Breast epithelium (tissue), 3 donors: ENCODE measurements around the gene MAPK1IP1L.

Source experiments
- CTCF ChIP-seq, 3 donors: fragments of 450-650 bp; IDR thresholded peaks; one replicate each; pipeline ENCODE4 v1.5.1; 2016 to 2017; ENCODE audit warnings: antibody characterized with exemption in 3 of 3, mild to moderate bottlenecking in 3 of 3, moderate library complexity in 3 of 3
- POLR2A ChIP-seq: fragments of 450-650 bp; IDR thresholded peaks from one replicate; pipeline ENCODE4 v1.6.1; 2016; ENCODE audit warnings: antibody characterized with exemption, mild to moderate bottlenecking, moderate library complexity
- POLR2AphosphoS5 ChIP-seq, 3 donors: sonication (generic); formaldehyde crosslinking; IDR thresholded peaks; one replicate each; pipeline ENCODE4 v1.6.1; 2017; ENCODE audit warnings: antibody characterized with exemption in 3 of 3

- no peak for TF ChIP-seq CTCF (IDR thresholded peaks at IDR 0.05)
- no peak for TF ChIP-seq POLR2A
- TF ChIP-seq POLR2AphosphoS5 (IDR thresholded peaks at IDR 0.05) = peak in 1 of 3 donors; percentile 20
Measured at GRCh38 chr14:55099756-55100155, 48.3 kb downstream of the MAPK1IP1L start.
